BJ (cell line): ENCODE results near the gene MARS1. TPM values are rescaled to one million over a fixed set of nuclear protein-coding genes. Genes with fewer than 3 reads are reported as not detected.

Experiments
- CTCF ChIA-PET: fragments of 350-600 bp; formaldehyde crosslinking; extraction: SDS; loops from one replicate; lab custom pipeline; 2021; ENCODE audit warnings: antibody characterized with exemption, inconsistent platforms; lab: Yijun Ruan, JAX
- POLR2A ChIA-PET: fragments of 300-600 bp; sonication (Branson Sonifier 250); formaldehyde crosslinking; extraction: SDS; loops from one replicate; lab custom pipeline; 2021; ENCODE audit warnings: antibody characterized with exemption; lab: Charles Lee
- DNase-seq: peaks from one replicate; pipeline ENCODE4 v3.0.0-alpha.2; 2011; ENCODE audit warnings: low read depth
- H3K27me3 ChIP-seq: 2 replicates; pipeline ENCODE4 v1.6.0; 2011; ENCODE audit warnings: low read length; ENCODE audit not compliant: control insufficient read depth, insufficient read depth
- H3K36me3 ChIP-seq: 2 replicates; pipeline ENCODE4 v1.5.1; 2011; ENCODE audit warnings: low read length; ENCODE audit not compliant: control insufficient read depth, insufficient read depth
- H3K4me3 ChIP-seq: 2 replicates; pipeline ENCODE4 v1.5.1; 2011; ENCODE audit warnings: low read depth, mild to moderate bottlenecking, control low read depth, low read length
- polyA plus RNA-seq: library from polyadenylated mRNA; depleted of rRNA; stranded (reverse); fragments of >200 nt; gene quantifications from 2 replicates; pipeline ENCODE4 v1.2.3, GENCODE V29; 2011
- TF ChIP-seq, protein P1 (sequence below): IDR thresholded peaks from 2 replicates; pipeline ENCODE4 v1.5.1; 2011; ENCODE audit warnings: low read depth, mild to moderate bottlenecking, control low read depth, inconsistent platforms, low read length, moderate library complexity; ENCODE audit not compliant: insufficient read depth

MARS1 gene
- polyA plus RNA-seq, 1 experiment, result 378 TPM

GRCh38 chr12:57472391-57472790 lies 15.5 kb upstream of the MARS1 start:
- DNase-seq, result no peak
- Histone ChIP-seq H3K27me3 (peaks cover 41% of the 10 kb centered on the region), H3K4me3 (no peak overlapping the region), H3K36me3 (no peaks in the 10 kb centered on the region)
- CTCF ChIA-PET, result interaction anchor here (3.2 to 3.8 kb wide), 2 partner anchors 10 to 14 kb away, joined by 17 to 20 read pairs; partner anchors contain the start of gene GLI1
- POLR2A ChIA-PET, result no interaction called here
- TF ChIP-seq, protein P1, sequence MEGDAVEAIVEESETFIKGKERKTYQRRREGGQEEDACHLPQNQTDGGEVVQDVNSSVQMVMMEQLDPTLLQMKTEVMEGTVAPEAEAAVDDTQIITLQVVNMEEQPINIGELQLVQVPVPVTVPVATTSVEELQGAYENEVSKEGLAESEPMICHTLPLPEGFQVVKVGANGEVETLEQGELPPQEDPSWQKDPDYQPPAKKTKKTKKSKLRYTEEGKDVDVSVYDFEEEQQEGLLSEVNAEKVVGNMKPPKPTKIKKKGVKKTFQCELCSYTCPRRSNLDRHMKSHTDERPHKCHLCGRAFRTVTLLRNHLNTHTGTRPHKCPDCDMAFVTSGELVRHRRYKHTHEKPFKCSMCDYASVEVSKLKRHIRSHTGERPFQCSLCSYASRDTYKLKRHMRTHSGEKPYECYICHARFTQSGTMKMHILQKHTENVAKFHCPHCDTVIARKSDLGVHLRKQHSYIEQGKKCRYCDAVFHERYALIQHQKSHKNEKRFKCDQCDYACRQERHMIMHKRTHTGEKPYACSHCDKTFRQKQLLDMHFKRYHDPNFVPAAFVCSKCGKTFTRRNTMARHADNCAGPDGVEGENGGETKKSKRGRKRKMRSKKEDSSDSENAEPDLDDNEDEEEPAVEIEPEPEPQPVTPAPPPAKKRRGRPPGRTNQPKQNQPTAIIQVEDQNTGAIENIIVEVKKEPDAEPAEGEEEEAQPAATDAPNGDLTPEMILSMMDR, result no peak

DNA sequence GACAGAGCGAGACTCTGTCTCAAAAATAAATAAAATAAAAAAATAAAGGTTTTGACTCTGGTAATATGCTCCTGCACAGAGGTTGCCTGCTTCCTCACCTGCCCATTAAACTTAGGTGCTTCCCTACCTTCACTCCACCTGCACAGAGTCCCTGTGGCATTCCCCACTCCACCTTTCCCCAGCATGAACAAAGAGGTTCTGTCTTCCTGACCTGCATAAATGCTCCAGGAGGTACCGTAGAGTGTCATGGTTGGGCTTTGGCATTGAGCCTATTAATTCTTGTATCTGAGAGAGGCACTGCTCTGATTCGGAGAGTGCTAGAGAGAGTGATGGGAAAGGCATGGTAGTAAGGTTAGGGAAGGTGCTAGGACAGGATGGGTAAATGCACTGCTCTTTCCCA lies 14.5 kb upstream of the MARS1 start:
- peaks cover 41% of the 10 kb centered on the region for H3K27me3 ChIP-seq
- no peaks in the 10 kb centered on the region for H3K36me3 ChIP-seq
- POLR2A ChIA-PET, result no interaction called here
- DNase-seq, result no peak
- TF ChIP-seq, protein P1, result no peak
- CTCF ChIA-PET, result interaction anchor here (2.8 to 3.1 kb wide), 2 partner anchors 11 to 14 kb away, joined by 14 to 38 read pairs; partner anchors contain the start of gene GLI1
- H3K4me3 ChIP-seq, result no peak overlapping the region

GRCh38 chr12:57473886-57474285 lies 14.0 kb upstream of the MARS1 start:
- POLR2A ChIA-PET, result no interaction called here
- no peak for DNase-seq
- Histone ChIP-seq H3K36me3 (no peaks in the 10 kb centered on the region), H3K27me3 (peaks cover 41% of the 10 kb centered on the region), H3K4me3 (no peak overlapping the region)
- TF ChIP-seq, protein P1, result no peak
- CTCF ChIA-PET, result interaction anchor here (0.7 to 3.1 kb wide), 6 partner anchors 9 to 234 kb away, joined by 3 to 38 read pairs (median 4); partner anchors contain the start of gene GLI1

GRCh38 chr12:57474430-57474829 lies 13.4 kb upstream of the MARS1 start:
- no peaks in the 10 kb centered on the region for H3K36me3 ChIP-seq
- no peak overlapping the region for H3K4me3 ChIP-seq
- ChIA-PET CTCF (interaction anchor here (0.7 to 3.1 kb wide), 7 partner anchors 9 to 235 kb away, joined by 3 to 38 read pairs (median 5); partner anchors contain the start of gene GLI1), POLR2A (no interaction called here)
- peaks cover 41% of the 10 kb centered on the region for H3K27me3 ChIP-seq
- TF ChIP-seq, protein P1, result no peak
- DNase-seq, result no peak

DNA sequence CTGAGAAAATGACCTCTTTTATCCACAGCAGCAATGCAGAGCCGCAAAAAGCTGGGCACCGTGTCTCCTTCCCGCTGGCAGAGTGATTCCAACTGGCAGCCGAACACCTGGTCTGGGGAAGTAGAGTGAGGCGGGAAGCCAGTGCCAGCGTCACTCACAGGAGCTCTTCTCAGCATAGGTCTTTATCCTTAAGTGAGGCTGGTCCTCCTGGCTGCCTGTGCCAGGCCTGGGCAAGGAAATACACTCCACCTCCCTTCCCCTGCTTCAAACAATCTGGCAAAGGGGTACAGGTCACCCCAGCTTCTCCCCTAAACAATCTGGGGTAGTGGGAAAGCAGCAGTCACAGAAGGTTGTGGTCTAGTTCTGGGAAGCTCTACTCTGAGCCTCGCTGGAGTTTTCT lies 13.0 kb upstream of the MARS1 start:
- TF ChIP-seq, protein P1, result no peak
- ChIA-PET POLR2A (no interaction called here), CTCF (interaction anchor here (1.0 to 3.1 kb wide), 8 partner anchors 9 to 235 kb away, joined by 3 to 38 read pairs (median 6); partner anchors contain the start of gene GLI1)
- Histone ChIP-seq H3K27me3 (peaks cover 41% of the 10 kb centered on the region), H3K36me3 (no peaks in the 10 kb centered on the region), H3K4me3 (no peak overlapping the region)
- DNase-seq, result no peak
